H9 (cell line): ENCODE data around the gene CAV2. TPM values are rescaled to one million over a fixed set of nuclear protein-coding genes. Genes with fewer than 3 reads are reported as not detected.

Experiments
- DNase-seq: peaks from one replicate; pipeline ENCODE4 v3.0.0-alpha.2; 2017
- H2AFZ ChIP-seq: one replicate; pipeline ENCODE4 v1.6.1; 2013; ENCODE audit warnings: mild to moderate bottlenecking, low read length, control low read depth, moderate library complexity
- H2AK5ac ChIP-seq: 2 replicates; pipeline ENCODE4 v1.6.1; 2013; ENCODE audit warnings: low read length, control low read depth, mixed read lengths; ENCODE audit not compliant: insufficient read length
- H2BK120ac ChIP-seq: one replicate; pipeline ENCODE4 v1.6.1; 2013; ENCODE audit warnings: low read depth, mild to moderate bottlenecking, low read length, control low read depth, inconsistent platforms; ENCODE audit not compliant: poor library complexity, severe bottlenecking
- H2BK12ac ChIP-seq: 2 replicates; pipeline ENCODE4 v1.6.1; 2013; ENCODE audit warnings: low read length, control low read depth, mixed read lengths, low read depth; ENCODE audit not compliant: insufficient read length
- H2BK15ac ChIP-seq: 2 replicates; pipeline ENCODE4 v1.6.1; 2013; ENCODE audit warnings: low read depth, low read length, control low read depth
- H2BK20ac ChIP-seq: one replicate; pipeline ENCODE4 v1.6.1; 2013; ENCODE audit warnings: low read depth, mild to moderate bottlenecking, low read length, control low read depth, inconsistent platforms; ENCODE audit not compliant: poor library complexity, severe bottlenecking
- H2BK5ac ChIP-seq: 2 replicates; pipeline ENCODE4 v1.6.1; 2013; ENCODE audit warnings: low read length, control low read depth, mixed read lengths; ENCODE audit not compliant: insufficient read length
- H3K14ac ChIP-seq: 2 replicates; pipeline ENCODE4 v1.6.1; 2013; ENCODE audit warnings: low read length, control low read depth; ENCODE audit not compliant: insufficient read depth
- H3K18ac ChIP-seq: 2 replicates; pipeline ENCODE4 v1.6.1; 2013; ENCODE audit warnings: low read depth, mild to moderate bottlenecking, mixed read lengths, low read length, control low read depth; ENCODE audit not compliant: insufficient read length
- H3K23ac ChIP-seq: 2 replicates; pipeline ENCODE4 v1.6.1; 2013; ENCODE audit warnings: low read length, control low read depth, mixed read lengths, low read depth; ENCODE audit not compliant: insufficient read length
- H3K23me2 ChIP-seq: 2 replicates; pipeline ENCODE4 v1.6.1; 2013; ENCODE audit warnings: low read depth, mild to moderate bottlenecking, mixed read lengths, low read length, control low read depth; ENCODE audit not compliant: insufficient read length, poor library complexity, severe bottlenecking
- H3K27ac ChIP-seq: 2 replicates; pipeline ENCODE4 v1.5.1; 2013; ENCODE audit warnings: low read length, control low read depth, mixed read lengths, low read depth; ENCODE audit not compliant: insufficient read length
- H3K27me3 ChIP-seq: 2 replicates; pipeline ENCODE4 v1.6.1; 2013; ENCODE audit warnings: low read length, control low read depth, inconsistent platforms; ENCODE audit not compliant: insufficient read depth
- H3K4ac ChIP-seq: 2 replicates; pipeline ENCODE4 v1.6.1; 2013; ENCODE audit warnings: low read depth, mild to moderate bottlenecking, control low read depth, inconsistent platforms, low read length, moderate library complexity
- H3K4me1 ChIP-seq: 2 replicates; pipeline ENCODE4 v1.6.1; 2013; ENCODE audit warnings: low read length, control low read depth, inconsistent platforms; ENCODE audit not compliant: insufficient read depth
- H3K4me2 ChIP-seq: 2 replicates; pipeline ENCODE4 v1.6.1; 2013; ENCODE audit warnings: low read length, control low read depth, mixed read lengths; ENCODE audit not compliant: insufficient read length, insufficient read depth
- H3K56ac ChIP-seq: 2 replicates; pipeline ENCODE4 v1.6.1; 2013; ENCODE audit warnings: low read depth, mild to moderate bottlenecking, mixed read lengths, low read length, control low read depth; ENCODE audit not compliant: insufficient read length
- H3K79me1 ChIP-seq: 2 replicates; pipeline ENCODE4 v1.6.1; 2013; ENCODE audit warnings: low read depth, mild to moderate bottlenecking, moderate library complexity, low read length, control low read depth, inconsistent platforms; ENCODE audit not compliant: insufficient read depth, poor library complexity, severe bottlenecking
- H3K79me2 ChIP-seq: 2 replicates; pipeline ENCODE4 v1.6.1; 2013; ENCODE audit warnings: low read length, control low read depth, inconsistent platforms; ENCODE audit not compliant: insufficient read depth
- H3K9ac ChIP-seq: 2 replicates; pipeline ENCODE4 v1.6.1; 2013; ENCODE audit warnings: low read length, control low read depth, mixed read lengths; ENCODE audit not compliant: insufficient read length; ENCODE audit errors: extremely low read depth
- H3K9me3 ChIP-seq: one replicate; pipeline ENCODE4 v1.6.1; 2013; ENCODE audit warnings: low read depth, low read length, inconsistent platforms; ENCODE audit not compliant: control insufficient read depth
- H3T11ph ChIP-seq: one replicate; pipeline ENCODE4 v1.6.1; 2013; ENCODE audit warnings: mild to moderate bottlenecking, low read length, control low read depth, inconsistent platforms
- H4K20me1 ChIP-seq: one replicate; pipeline ENCODE4 v1.6.1; 2013; ENCODE audit not compliant: control insufficient read depth, insufficient read length, insufficient read depth
- H4K5ac ChIP-seq: 2 replicates; pipeline ENCODE4 v1.6.1; 2013; ENCODE audit warnings: low read depth, mild to moderate bottlenecking, mixed read lengths, low read length, control low read depth; ENCODE audit not compliant: insufficient read length
- H4K8ac ChIP-seq: replicated peaks from 2 replicates; pipeline ENCODE4 v1.6.1; 2013; ENCODE audit warnings: low read length, control low read depth, mixed read lengths, low read depth; ENCODE audit not compliant: insufficient read length
- H4K91ac ChIP-seq: 2 replicates; pipeline ENCODE4 v1.6.1; 2013; ENCODE audit warnings: low read depth, mild to moderate bottlenecking, moderate library complexity, mixed read lengths, low read length, control low read depth; ENCODE audit not compliant: insufficient read length
- H3K27ac Mint-ChIP-seq, 3 experiments: 2 replicates in 2 of 3; 3 replicates in 1 of 3; pipeline ENCODE4 v1.8.0; 2020 to 2021; ENCODE audit warnings: mixed read lengths in 3 of 3, mild to moderate bottlenecking in 1 of 3, moderate library complexity in 1 of 3
- H3K27me3 Mint-ChIP-seq: 2 replicates; pipeline ENCODE4 v1.8.0; 2021; ENCODE audit warnings: low read depth, mild to moderate bottlenecking, moderate library complexity, mixed read lengths
- H3K36me3 Mint-ChIP-seq, 3 experiments: 2 replicates in 2 of 3; 3 replicates in 1 of 3; pipeline ENCODE4 v1.8.0; 2020 to 2021; ENCODE audit warnings: low read depth in 3 of 3, mixed read lengths in 3 of 3; ENCODE audit not compliant: insufficient read depth in 1 of 3
- H3K4me1 Mint-ChIP-seq, 2 experiments: 2 replicates each; pipeline ENCODE4 v1.8.0; 2020; ENCODE audit warnings: mixed read lengths in 2 of 2
- H3K4me3 Mint-ChIP-seq, 2 experiments: 2 replicates in 1 of 2; 3 replicates in 1 of 2; pipeline ENCODE4 v1.8.0; 2020 to 2021; ENCODE audit warnings: mild to moderate bottlenecking in 2 of 2, mixed read lengths in 2 of 2, moderate library complexity in 1 of 2
- H3K9me3 Mint-ChIP-seq, 2 experiments: 2 replicates in 1 of 2; 3 replicates in 1 of 2; pipeline ENCODE4 v1.8.0; 2020; ENCODE audit warnings: mild to moderate bottlenecking in 2 of 2, mixed read lengths in 2 of 2, moderate library complexity in 1 of 2
- WGBS: extraction: QIAGEN DNeasy Blood & Tissue Kit; methylation state at CpG from one replicate; pipeline ENCODE4 v1.1.7; 2013; ENCODE audit warnings: missing lambda C conversion rate, low lambda C conversion rate, mixed read lengths; ENCODE audit not compliant: insufficient read length; ENCODE audit errors: extremely low coverage; 5-methylcytosine and 5-hydroxymethylcytosine counted together
- total RNA-seq: library from RNA; stranded (reverse); gene quantifications from 2 replicates; pipeline ENCODE4 v1.2.1, GENCODE V29; 2021
- TF ChIP-seq, protein P1 (sequence below): fragments of 200-600 bp; sonication (generic); conservative IDR thresholded peaks from 3 replicates; pipeline ENCODE4 v1.8.0; 2021; ENCODE audit warnings: antibody characterized with exemption, mild to moderate bottlenecking

The CAV2 gene
- total RNA-seq, 1 experiment from 2014 or later, result 3.7 TPM

DNA sequence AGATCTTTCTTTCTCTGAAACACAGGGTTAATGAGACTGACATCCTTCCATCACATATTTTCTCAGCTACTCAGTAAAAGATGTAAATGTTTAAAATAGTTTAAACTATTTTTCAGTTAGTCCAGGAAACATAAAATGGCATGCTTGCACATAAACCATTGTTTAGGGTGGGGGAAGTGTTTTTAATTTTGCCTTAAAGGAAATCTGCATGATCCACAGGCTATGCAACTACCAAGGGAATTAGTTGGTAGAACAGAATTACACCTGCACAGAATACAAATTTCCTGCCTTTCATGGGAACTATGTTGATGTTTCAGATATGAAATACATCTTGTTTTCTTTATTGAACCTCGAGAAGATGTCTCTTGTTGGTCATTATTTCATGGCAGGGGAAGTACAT, 35.9 kb downstream of the CAV2 start:
- Mint-ChIP-seq H3K27ac (no peak overlapping the region), H3K9me3 (no peaks in the 10 kb centered on the region; a peak in 1 of 5 replicates), H3K27me3 (no peaks in the 10 kb centered on the region), H3K36me3 (peaks cover 0 to 6% (median 3%) of the 10 kb centered on the region in 3 experiments; a peak in 2 of 7 replicates), H3K4me1 (peaks cover 0 to 1% of the 10 kb centered on the region in 2 experiments; a peak in 1 of 4 replicates), H3K4me3 (no peak overlapping the region)
- H3K4me1 ChIP-seq, result no peaks in the 10 kb centered on the region
- H2AFZ ChIP-seq, result no peak overlapping the region
- H3K23ac ChIP-seq, result no peak overlapping the region
- TF ChIP-seq, protein P1, sequence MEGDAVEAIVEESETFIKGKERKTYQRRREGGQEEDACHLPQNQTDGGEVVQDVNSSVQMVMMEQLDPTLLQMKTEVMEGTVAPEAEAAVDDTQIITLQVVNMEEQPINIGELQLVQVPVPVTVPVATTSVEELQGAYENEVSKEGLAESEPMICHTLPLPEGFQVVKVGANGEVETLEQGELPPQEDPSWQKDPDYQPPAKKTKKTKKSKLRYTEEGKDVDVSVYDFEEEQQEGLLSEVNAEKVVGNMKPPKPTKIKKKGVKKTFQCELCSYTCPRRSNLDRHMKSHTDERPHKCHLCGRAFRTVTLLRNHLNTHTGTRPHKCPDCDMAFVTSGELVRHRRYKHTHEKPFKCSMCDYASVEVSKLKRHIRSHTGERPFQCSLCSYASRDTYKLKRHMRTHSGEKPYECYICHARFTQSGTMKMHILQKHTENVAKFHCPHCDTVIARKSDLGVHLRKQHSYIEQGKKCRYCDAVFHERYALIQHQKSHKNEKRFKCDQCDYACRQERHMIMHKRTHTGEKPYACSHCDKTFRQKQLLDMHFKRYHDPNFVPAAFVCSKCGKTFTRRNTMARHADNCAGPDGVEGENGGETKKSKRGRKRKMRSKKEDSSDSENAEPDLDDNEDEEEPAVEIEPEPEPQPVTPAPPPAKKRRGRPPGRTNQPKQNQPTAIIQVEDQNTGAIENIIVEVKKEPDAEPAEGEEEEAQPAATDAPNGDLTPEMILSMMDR, result no peak
- no peaks in the 10 kb centered on the region for H3K27me3 ChIP-seq
- no peak overlapping the region for H2BK20ac ChIP-seq
- H2AK5ac ChIP-seq, result no peak overlapping the region
- no peak overlapping the region for H4K8ac ChIP-seq
- H3K4ac ChIP-seq, result no peak overlapping the region
- H3K4me2 ChIP-seq, result no peak overlapping the region
- no peak overlapping the region for H3K27ac ChIP-seq
- no peaks in the 10 kb centered on the region for H3K79me1 ChIP-seq
- no peaks in the 10 kb centered on the region for H3K23me2 ChIP-seq
- H3K18ac ChIP-seq, result no peak overlapping the region
- no peak overlapping the region for H3K9ac ChIP-seq
- WGBS, result no CpG with 5 or more reads among the region's 1 CpG
- H2BK5ac ChIP-seq, result no peak overlapping the region
- H3K56ac ChIP-seq, result no peak overlapping the region
- DNase-seq, result no peak
- H3K14ac ChIP-seq, result no peak overlapping the region
- H4K91ac ChIP-seq, result no peak overlapping the region
- H2BK120ac ChIP-seq, result no peak overlapping the region
- no peak overlapping the region for H2BK12ac ChIP-seq
- H2BK15ac ChIP-seq, result no peak overlapping the region
- no peaks in the 10 kb centered on the region for H3K79me2 ChIP-seq
- H4K20me1 ChIP-seq, result no peaks in the 10 kb centered on the region
- no peaks in the 10 kb centered on the region for H3K9me3 ChIP-seq
- no peak overlapping the region for H3T11ph ChIP-seq
- no peak overlapping the region for H4K5ac ChIP-seq
